ENCODE results near the gene TLR10.

Gene TLR10

GRCh38 chr4:38759790-38760122, 23.0 kb downstream of the TLR10 start:
- no peak for DNase-seq

- peak; percentile 16 to 68 (median 52) for DNase-seq
These were observed 23.5 kb downstream of the TLR10 start for GRCh38 chr4:38759113-38759789.

GRCh38 chr4:38757945-38758600, 24.7 kb downstream of the TLR10 start:
- peak in 2 of 3 experiments; percentile 16 to 19 for DNase-seq

GRCh38 chr4:38752941-38753806, 29.6 kb downstream of the TLR10 start:
- DNase-seq, result peak in 1 of 3 experiments; percentile 33

- DNase-seq, result no peak
These were observed 30.3 kb downstream of the TLR10 start for GRCh38 chr4:38752372-38752940.

GRCh38 chr4:38751341-38752010, 31.3 kb downstream of the TLR10 start:
- no peak for DNase-seq

GRCh38 chr4:38749336-38749735, 33.5 kb downstream of the TLR10 start:
- no peak for DNase-seq

GRCh38 chr4:38747629-38748028, 35.2 kb downstream of the TLR10 start:
- no peak for DNase-seq

- no peak for DNase-seq
These were observed 36.9 kb downstream of the TLR10 start for GRCh38 chr4:38745881-38746280.

GRCh38 chr4:38743866-38744265, 38.9 kb downstream of the TLR10 start:
- DNase-seq, result no peak

GRCh38 chr4:38740303-38740702, 42.5 kb downstream of the TLR10 start:
- no peak for DNase-seq

- no peak for DNase-seq
These were observed 43.6 kb downstream of the TLR10 start for GRCh38 chr4:38738940-38739803.

- DNase-seq, result no peak
These were observed 46.9 kb downstream of the TLR10 start for GRCh38 chr4:38735870-38736269.

GRCh38 chr4:38734911-38735310, 47.9 kb downstream of the TLR10 start:
- no peak for DNase-seq

- no peak for DNase-seq
These were observed 48.3 kb downstream of the TLR10 start for GRCh38 chr4:38734446-38734845.

- DNase-seq, result no peak
These were observed 49.1 kb downstream of the TLR10 start for GRCh38 chr4:38733663-38734062.

GRCh38 chr4:38730830-38731646, 51.8 kb downstream of the TLR10 start:
- peak; percentile 16 to 76 (median 63) for DNase-seq

- no peak for DNase-seq
These were observed 52.3 kb downstream of the TLR10 start for GRCh38 chr4:38730493-38730829.

- DNase-seq, result peak; percentile 52 to 67 (median 53)
These were observed 54.1 kb downstream of the TLR10 start for GRCh38 chr4:38728631-38729141.

- no peak for DNase-seq
These were observed 58.3 kb downstream of the TLR10 start for GRCh38 chr4:38724475-38724808.
